ENCODE measurements around the gene SIX2.

Gene SIX2

DNA sequence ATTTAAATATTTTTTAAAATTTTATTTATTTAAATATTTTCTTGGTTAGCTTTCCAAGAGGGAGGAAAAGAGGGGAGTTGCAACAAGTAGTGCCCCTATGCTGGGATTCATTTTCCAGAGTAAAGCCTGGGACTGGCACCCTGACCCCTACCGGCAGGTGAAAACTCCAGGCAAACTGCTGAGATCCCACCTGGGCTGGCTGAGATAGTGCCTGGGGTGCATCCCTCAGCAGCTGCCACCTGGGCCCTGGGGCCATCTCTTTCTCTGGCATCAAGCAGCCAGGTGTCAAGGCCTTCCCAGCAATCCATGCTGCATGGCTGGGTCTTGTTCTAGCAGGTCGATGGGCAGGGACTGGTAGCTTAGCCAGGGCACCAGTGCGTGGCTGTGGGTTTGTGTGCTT, 6.6 kb downstream of the SIX2 start:
- H3K27me3 ChIP-seq (replicated peaks): no peaks in the 10 kb centered on the region
- peaks cover 11% of the 10 kb centered on the region for H3K36me3 ChIP-seq (replicated peaks)
- no peak overlapping the region for H3K4me3 ChIP-seq (ENCODE audit: low read depth, low read length)
- DNase-seq: no peak
- peak; percentile 1 for TF ChIP-seq CTCF (IDR thresholded peaks at IDR 0.05; ENCODE audit: low read depth, low read length, missing control alignments)
- no peak overlapping the region for H3K27ac ChIP-seq
- in situ Hi-C loops (cut with HindIII; ENCODE audit: low pct_ligation_motif_present, low sequenced_read_pairs): no loop called here

GRCh38 chr2:45001869-45002385, 7.3 kb downstream of the SIX2 start:
- in situ Hi-C loops (cut with HindIII; ENCODE audit: low pct_ligation_motif_present, low sequenced_read_pairs): no loop called here
- no peak overlapping the region for H3K27ac ChIP-seq
- TF ChIP-seq CTCF (IDR thresholded peaks at IDR 0.05; ENCODE audit: low read depth, low read length, missing control alignments): peak; percentile 39
- H3K36me3 ChIP-seq (replicated peaks): peaks cover 11% of the 10 kb centered on the region
- no peaks in the 10 kb centered on the region for H3K27me3 ChIP-seq (replicated peaks)
- no peak for DNase-seq
- no peak overlapping the region for H3K4me3 ChIP-seq (ENCODE audit: low read depth, low read length)

GRCh38 chr2:45000921-45001868, 8.1 kb downstream of the SIX2 start:
- no peak for TF ChIP-seq CTCF (IDR thresholded peaks at IDR 0.05; ENCODE audit: low read depth, low read length, missing control alignments)
- no peak for DNase-seq
- Histone ChIP-seq H3K27ac (no peak overlapping the region), H3K27me3 (replicated peaks) (no peaks in the 10 kb centered on the region), H3K4me3 (ENCODE audit: low read depth, low read length) (peak overlapping the region; percentile 46), H3K36me3 (replicated peaks) (peaks cover 11% of the 10 kb centered on the region)
- in situ Hi-C loops (cut with HindIII; ENCODE audit: low pct_ligation_motif_present, low sequenced_read_pairs): no loop called here

- Histone ChIP-seq H3K4me3 (ENCODE audit: low read depth, low read length) (no peak overlapping the region), H3K27ac (no peak overlapping the region), H3K27me3 (replicated peaks) (no peaks in the 10 kb centered on the region), H3K36me3 (replicated peaks) (peaks cover 10% of the 10 kb centered on the region)
- in situ Hi-C loops (cut with HindIII; ENCODE audit: low pct_ligation_motif_present, low sequenced_read_pairs): no loop called here
- DNase-seq: no peak
- no peak for TF ChIP-seq CTCF (IDR thresholded peaks at IDR 0.05; ENCODE audit: low read depth, low read length, missing control alignments)
Measured at GRCh38 chr2:45000341-45000901, 8.8 kb downstream of the SIX2 start.

DNA sequence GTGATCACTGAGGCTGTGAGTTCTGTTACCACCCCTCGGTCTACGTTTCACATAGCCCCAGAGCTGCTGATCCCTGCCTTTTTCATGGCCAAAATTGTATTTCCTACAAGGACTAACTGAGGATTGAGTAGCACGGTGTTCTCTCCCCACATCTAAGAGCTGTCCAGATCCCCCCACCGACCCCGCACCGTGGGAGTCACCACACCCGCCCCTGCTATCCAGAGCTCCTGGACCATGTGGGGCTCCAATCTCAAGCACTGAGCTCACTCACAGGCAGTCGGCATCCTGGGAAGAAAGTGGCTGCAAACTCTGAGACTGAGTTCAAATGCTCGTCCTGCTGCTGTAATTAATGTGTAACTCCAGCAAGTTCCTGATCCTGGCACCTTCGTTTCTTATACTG, 9.7 kb downstream of the SIX2 start:
- no peak for TF ChIP-seq CTCF (IDR thresholded peaks at IDR 0.05; ENCODE audit: low read depth, low read length, missing control alignments)
- Histone ChIP-seq H3K27ac (no peak overlapping the region), H3K27me3 (replicated peaks) (no peaks in the 10 kb centered on the region), H3K36me3 (replicated peaks) (peaks cover 1% of the 10 kb centered on the region), H3K4me3 (ENCODE audit: low read depth, low read length) (no peak overlapping the region)
- DNase-seq: no peak
- in situ Hi-C loops (cut with HindIII; ENCODE audit: low pct_ligation_motif_present, low sequenced_read_pairs): no loop called here

Measured in brain microvascular endothelial cell (primary cell).